IPS DF 6.9 (cell line): ENCODE data around the gene ME1.
"Not testable (repeated sequence)": the region's sequence is repeated elsewhere in the genome, so short reads cannot be mapped to it uniquely, and the experiment has no call there.

Experiments used
- DNase-seq: peaks from one replicate; pipeline ENCODE4 v3.0.0-alpha.2; 2013; ENCODE audit warnings: low read depth, low spot score
- H3K27ac ChIP-seq: one replicate; pipeline ENCODE4 v1.5.1; 2013; ENCODE audit warnings: low read length, control low read depth
- H3K27me3 ChIP-seq: 2 replicates; pipeline ENCODE4 v1.6.1; 2013; ENCODE audit warnings: mild to moderate bottlenecking, low read length; ENCODE audit not compliant: control insufficient read depth, insufficient read depth
- H3K36me3 ChIP-seq: 2 replicates; pipeline ENCODE4 v1.6.1; 2013; ENCODE audit warnings: low read length; ENCODE audit not compliant: control insufficient read depth, insufficient read depth
- H3K4me1 ChIP-seq: 2 replicates; pipeline ENCODE4 v1.6.1; 2013; ENCODE audit warnings: low read length; ENCODE audit not compliant: control insufficient read depth, insufficient read depth
- H3K4me3 ChIP-seq: 2 replicates; pipeline ENCODE4 v1.5.1; 2013; ENCODE audit warnings: mild to moderate bottlenecking, low read length
- H3K9me3 ChIP-seq: 2 replicates; pipeline ENCODE4 v1.6.1; 2013; ENCODE audit warnings: low read length, inconsistent platforms; ENCODE audit not compliant: control insufficient read depth, insufficient read depth
- WGBS: extraction: QIAGEN DNeasy Blood & Tissue Kit; methylation state at CpG from one replicate; pipeline ENCODE4 v1.1.7; 2013; ENCODE audit warnings: mixed read lengths, missing lambda C conversion rate; ENCODE audit not compliant: insufficient read length, insufficient coverage; 5-methylcytosine and 5-hydroxymethylcytosine counted together

Gene ME1

GRCh38 chr6:83464381-83465140 is 33.7 kb upstream of the ME1 start:
- no peak for DNase-seq
- 100% methylated on average over 1 of the region's 5 CpGs for WGBS
- Histone ChIP-seq H3K4me3 (no peak overlapping the region), H3K4me1 (no peaks in the 10 kb centered on the region; the same call in none of the 2 replicates), H3K27me3 (peaks cover 10% of the 10 kb centered on the region; the same call in 1 of the 2 replicates), H3K9me3 (no peaks in the 10 kb centered on the region), H3K36me3 (no peaks in the 10 kb centered on the region), H3K27ac (no peak overlapping the region)

GRCh38 chr6:83463886-83464285 is 33.0 kb upstream of the ME1 start:
- no peak overlapping the region for H3K27ac ChIP-seq

GRCh38 chr6:83462524-83462923 is 31.7 kb upstream of the ME1 start:
- no peak for DNase-seq
- Histone ChIP-seq H3K36me3 (no peaks in the 10 kb centered on the region), H3K27me3 (peaks cover 10% of the 10 kb centered on the region; the same call in 1 of the 2 replicates), H3K9me3 (no peaks in the 10 kb centered on the region), H3K4me3 (no peak overlapping the region), H3K27ac (no peak overlapping the region), H3K4me1 (no peaks in the 10 kb centered on the region; the same call in none of the 2 replicates)
- WGBS = no CpG with 5 or more reads among the region's 1 CpG

More at GRCh38 chr6:83463886-83464285, 33.0 kb upstream of the ME1 start:
- no peak for DNase-seq
- no peak overlapping the region for H3K4me3 ChIP-seq
- WGBS = no CpG with 5 or more reads among the region's 2 CpGs
- no peaks in the 10 kb centered on the region for H3K9me3 ChIP-seq
- no peaks in the 10 kb centered on the region; the same call in none of the 2 replicates for H3K4me1 ChIP-seq
- no peaks in the 10 kb centered on the region for H3K36me3 ChIP-seq
- peaks cover 10% of the 10 kb centered on the region; the same call in 1 of the 2 replicates for H3K27me3 ChIP-seq

- WGBS = no CpG with 5 or more reads among the region's 1 CpG
- no peak for DNase-seq
Measured at GRCh38 chr6:83461438-83461837, 30.6 kb upstream of the ME1 start.

GRCh38 chr6:83459663-83460062 is 28.8 kb upstream of the ME1 start:
- Histone ChIP-seq H3K4me1 (no peaks in the 10 kb centered on the region; the same call in none of the 2 replicates), H3K36me3 (no peaks in the 10 kb centered on the region), H3K9me3 (no peaks in the 10 kb centered on the region), H3K27ac (no peak overlapping the region), H3K4me3 (no peak overlapping the region), H3K27me3 (peaks cover 10% of the 10 kb centered on the region; the same call in 1 of the 2 replicates)
- no peak for DNase-seq

More at GRCh38 chr6:83461438-83461837, 30.6 kb upstream of the ME1 start:
- peaks cover 10% of the 10 kb centered on the region; the same call in 1 of the 2 replicates for H3K27me3 ChIP-seq
- H3K4me3 ChIP-seq = no peak overlapping the region
- no peaks in the 10 kb centered on the region; the same call in none of the 2 replicates for H3K4me1 ChIP-seq
- no peaks in the 10 kb centered on the region for H3K9me3 ChIP-seq
- no peaks in the 10 kb centered on the region for H3K36me3 ChIP-seq
- H3K27ac ChIP-seq = no peak overlapping the region

GRCh38 chr6:83450015-83450414 is 19.2 kb upstream of the ME1 start:
- not testable (repeated sequence) for H3K27me3 ChIP-seq, H3K27ac ChIP-seq, H3K4me3 ChIP-seq, H3K4me1 ChIP-seq, H3K36me3 ChIP-seq, H3K9me3 ChIP-seq, DNase-seq
- no CpG with 5 or more reads among the region's 6 CpGs for WGBS

- H3K9me3 ChIP-seq, H3K27ac ChIP-seq, H3K27me3 ChIP-seq, H3K4me1 ChIP-seq, H3K4me3 ChIP-seq, H3K36me3 ChIP-seq, DNase-seq: not testable (repeated sequence)
- WGBS = no CpG with 5 or more reads among the region's 9 CpGs
Measured at GRCh38 chr6:83444086-83444699, 13.3 kb upstream of the ME1 start.

GRCh38 chr6:83443516-83443915 is 12.7 kb upstream of the ME1 start:
- no peaks in the 10 kb centered on the region for H3K36me3 ChIP-seq
- no peak overlapping the region for H3K4me3 ChIP-seq
- H3K9me3 ChIP-seq = no peaks in the 10 kb centered on the region
- H3K27me3 ChIP-seq = no peaks in the 10 kb centered on the region
- WGBS = no CpG with 5 or more reads among the region's 4 CpGs
- H3K4me1 ChIP-seq = peaks cover 2% of the 10 kb centered on the region
- H3K27ac ChIP-seq = no peak overlapping the region
- no peak for DNase-seq

- no peak for DNase-seq
- no peaks in the 10 kb centered on the region for H3K9me3 ChIP-seq
- H3K27me3 ChIP-seq = no peaks in the 10 kb centered on the region
- no peak overlapping the region for H3K27ac ChIP-seq
- no peak overlapping the region for H3K4me3 ChIP-seq
- WGBS = no CpG with 5 or more reads among the region's 2 CpGs
- no peaks in the 10 kb centered on the region for H3K36me3 ChIP-seq
- H3K4me1 ChIP-seq = peaks cover 2% of the 10 kb centered on the region
Measured at GRCh38 chr6:83442752-83443151, 11.9 kb upstream of the ME1 start.

- no peaks in the 10 kb centered on the region for H3K9me3 ChIP-seq
- no peaks in the 10 kb centered on the region for H3K27me3 ChIP-seq
- H3K27ac ChIP-seq = no peak overlapping the region
- DNase-seq = no peak
- H3K4me1 ChIP-seq = peaks cover 2% of the 10 kb centered on the region
- no CpG with 5 or more reads among the region's 2 CpGs for WGBS
- H3K4me3 ChIP-seq = no peak overlapping the region
- H3K36me3 ChIP-seq = no peaks in the 10 kb centered on the region
Measured at GRCh38 chr6:83439201-83439600, 8.3 kb upstream of the ME1 start.
